Right atrium auricular region (tissue), 2 donors: ENCODE data around the gene CDS1. TPM values are rescaled to one million over a fixed set of nuclear protein-coding genes. Genes with fewer than 3 reads are reported as not detected.

Experiments used
- DNase-seq: peaks from one replicate; pipeline ENCODE4 v3.0.0-alpha.2; 2019; ENCODE audit warnings: low spot score
- H3K27ac ChIP-seq, 2 donors: fragments of 200-600 bp; sonication (generic); 1 replicate in 1 of 2; 2 replicates in 1 of 2; pipeline ENCODE4 v1.5.1; 2016 to 2019
- H3K27me3 ChIP-seq, 2 donors: fragments of 200-600 bp; sonication (generic); one replicate each; pipeline versions ENCODE4 v1.5.1 to v1.6.0; 2017 to 2019
- H3K36me3 ChIP-seq: fragments of 200-600 bp; sonication (generic); one replicate; pipeline ENCODE4 v1.5.1; 2016
- H3K4me1 ChIP-seq, 2 donors: fragments of 200-600 bp; sonication (generic); one replicate each; pipeline versions ENCODE4 v1.5.1 to v1.6.0; 2017 to 2019
- H3K4me3 ChIP-seq, 2 donors: fragments of 200-600 bp; sonication (generic); 1 replicate in 1 of 2; 2 replicates in 1 of 2; pipeline ENCODE4 v1.5.1; 2017 to 2019; ENCODE audit warnings: mild to moderate bottlenecking in 1 of 2, moderate library complexity in 1 of 2
- H3K9me3 ChIP-seq, 2 donors: fragments of 200-600 bp; sonication (generic); one replicate each; pipeline ENCODE4 v1.5.1; 2019
- CTCF ChIP-seq, 2 donors: fragments of 200-600 bp; sonication (generic); IDR thresholded peaks; one replicate each; pipeline ENCODE4 v1.5.1; 2019; ENCODE audit warnings: antibody characterized with exemption in 2 of 2
- total RNA-seq, 2 donors: library from RNA; depleted of rRNA; stranded (reverse); fragments of >200 nt; gene quantifications; one replicate each; pipeline ENCODE4 v1.1.0, GENCODE V29; 2016

Gene CDS1
- total RNA-seq, 2 donors from 2014 or later: 0.30 to 0.98 TPM

GRCh38 chr4:84574069-84574720 lies 8.7 kb upstream of the CDS1 start:
- Histone ChIP-seq H3K9me3 (no peaks in the 10 kb centered on the region), H3K4me3 (no peak overlapping the region), H3K27ac (no peak overlapping the region), H3K27me3 (no peaks in the 10 kb centered on the region), H3K4me1 (no peaks in the 10 kb centered on the region), H3K36me3 (no peaks in the 10 kb centered on the region)
- TF ChIP-seq CTCF (IDR thresholded peaks at IDR 0.05): no peak
- DNase-seq: no peak

GRCh38 chr4:84578540-84579402 lies 4.2 kb upstream of the CDS1 start:
- no peak overlapping the region for H3K27ac ChIP-seq
- H3K4me1 ChIP-seq: peaks cover 0 to 16% of the 10 kb centered on the region in 2 donors
- H3K4me3 ChIP-seq: no peak overlapping the region
- DNase-seq: no peak
- no peaks in the 10 kb centered on the region for H3K36me3 ChIP-seq
- no peaks in the 10 kb centered on the region for H3K27me3 ChIP-seq
- no peaks in the 10 kb centered on the region for H3K9me3 ChIP-seq
- TF ChIP-seq CTCF (IDR thresholded peaks at IDR 0.05): peak; percentile 30 to 64

GRCh38 chr4:84579403-84579776 lies 3.5 kb upstream of the CDS1 start:
- Histone ChIP-seq H3K27me3 (no peaks in the 10 kb centered on the region), H3K36me3 (no peaks in the 10 kb centered on the region), H3K9me3 (no peaks in the 10 kb centered on the region), H3K4me3 (no peak overlapping the region), H3K4me1 (peaks cover 0 to 19% of the 10 kb centered on the region in 2 donors), H3K27ac (no peak overlapping the region)
- TF ChIP-seq CTCF (IDR thresholded peaks at IDR 0.05): no peak
- DNase-seq: no peak

GRCh38 chr4:84582302-84582987 lies 482 bp upstream of the CDS1 start:
- no peaks in the 10 kb centered on the region for H3K36me3 ChIP-seq
- H3K9me3 ChIP-seq: no peaks in the 10 kb centered on the region
- TF ChIP-seq CTCF (IDR thresholded peaks at IDR 0.05): no peak
- no peaks in the 10 kb centered on the region for H3K27me3 ChIP-seq
- H3K27ac ChIP-seq: peak overlapping the region; percentile 65
- peaks cover 0 to 19% of the 10 kb centered on the region in 2 donors for H3K4me1 ChIP-seq
- peak; percentile 71 for DNase-seq
- peak overlapping the region; percentile 52 to 76 for H3K4me3 ChIP-seq

GRCh38 chr4:84583876-84584380 lies 1.0 kb downstream of the CDS1 start:
- H3K27me3 ChIP-seq: no peaks in the 10 kb centered on the region
- TF ChIP-seq CTCF (IDR thresholded peaks at IDR 0.05): peak in 1 of 2 donors; percentile 15

More at GRCh38 chr4:84583876-84584380, 1.0 kb downstream of the CDS1 start:
- DNase-seq: no peak
- Histone ChIP-seq H3K36me3 (no peaks in the 10 kb centered on the region), H3K27ac (peak overlapping the region; percentile 65), H3K4me1 (peaks cover 0 to 19% of the 10 kb centered on the region in 2 donors), H3K4me3 (peak overlapping the region; percentile 52 to 76), H3K9me3 (peaks cover 0 to 11% of the 10 kb centered on the region in 2 donors)
